SK-N-SH treated with all-trans-retinoic acid at 6 μM for 48 hours (cell line): ENCODE data around the gene METTL3.

ENCODE experiments used
- ATAC-seq: fragments of 200-7000 bp; cut with Tn5 transposase; 3 replicates; pipeline ENCODE4 v1.9.1; 2020; ENCODE audit warnings: mild to moderate bottlenecking, moderate library complexity
- ARNTL ChIP-seq: fragments of 450-650 bp; formaldehyde crosslinking; IDR thresholded peaks from 2 replicates; pipeline ENCODE4 v1.5.0; 2020; ENCODE audit warnings: low read depth, mild to moderate bottlenecking, moderate library complexity, borderline replicate concordance
- BACH2 ChIP-seq: fragments of 250-450 bp; sonication (Bioruptor Pico); IDR thresholded peaks from 2 replicates; pipeline ENCODE4 v1.9.0; 2021; ENCODE audit warnings: mild to moderate bottlenecking, borderline replicate concordance
- CSDC2 ChIP-seq: fragments of 250-450 bp; sonication (Bioruptor Pico); IDR thresholded peaks from 2 replicates; pipeline ENCODE4 v1.5.0; 2020; ENCODE audit warnings: mild to moderate bottlenecking, moderate library complexity
- ESRRG ChIP-seq: fragments of 250-450 bp; sonication (Bioruptor Pico); IDR thresholded peaks from 2 replicates; pipeline ENCODE4 v1.6.1; 2021; ENCODE audit warnings: mild to moderate bottlenecking
- GLIS3 ChIP-seq: fragments of 250-450 bp; sonication (Bioruptor Pico); IDR thresholded peaks from 2 replicates; pipeline ENCODE4 v1.5.0; 2020; ENCODE audit warnings: mild to moderate bottlenecking, moderate library complexity
- ISL1 ChIP-seq: fragments of 250-450 bp; sonication (Bioruptor Pico); IDR thresholded peaks from 2 replicates; pipeline ENCODE4 v2.1.2; 2022; ENCODE audit warnings: mild to moderate bottlenecking, moderate library complexity
- OSR1 ChIP-seq: fragments of 250-450 bp; sonication (Bioruptor Pico); IDR thresholded peaks from 2 replicates; pipeline ENCODE4 v1.8.0; 2022; ENCODE audit warnings: moderate library complexity, mild to moderate bottlenecking, inconsistent platforms
- PPARA ChIP-seq: fragments of 250-450 bp; sonication (Bioruptor Pico); IDR thresholded peaks from 2 replicates; pipeline ENCODE4 v1.5.0; 2020; ENCODE audit warnings: mild to moderate bottlenecking, borderline replicate concordance
- RARB ChIP-seq: fragments of 250-450 bp; sonication (Bioruptor Pico); IDR thresholded peaks from 2 replicates; pipeline ENCODE4 v1.8.0; 2021; ENCODE audit warnings: mild to moderate bottlenecking, moderate library complexity
- SNAI2 ChIP-seq: fragments of 250-450 bp; sonication (Bioruptor Pico); IDR thresholded peaks from 2 replicates; pipeline ENCODE4 v1.5.0; 2020; ENCODE audit warnings: mild to moderate bottlenecking, moderate library complexity
- TOX ChIP-seq: fragments of 250-450 bp; sonication (Bioruptor Pico); IDR thresholded peaks from 2 replicates; pipeline ENCODE4 v1.8.0; 2021; ENCODE audit warnings: mild to moderate bottlenecking, moderate library complexity, borderline replicate concordance
- ZFP3 ChIP-seq: fragments of 250-450 bp; sonication (Bioruptor Pico); IDR thresholded peaks from 2 replicates; pipeline ENCODE4 v1.5.0; 2020; ENCODE audit warnings: mild to moderate bottlenecking, moderate library complexity
- ZFP30 ChIP-seq: fragments of 450-650 bp; formaldehyde crosslinking; IDR thresholded peaks from 2 replicates; pipeline ENCODE4 v1.5.0; 2022; ENCODE audit warnings: mild to moderate bottlenecking, moderate library complexity
- ZNF565 ChIP-seq: fragments of 450-650 bp; formaldehyde crosslinking; conservative IDR thresholded peaks from 2 replicates; pipeline ENCODE4 v1.5.0; 2020; ENCODE audit warnings: low read depth, mild to moderate bottlenecking, moderate library complexity
- ZNF70 ChIP-seq: fragments of 450-650 bp; formaldehyde crosslinking; IDR thresholded peaks from 2 replicates; pipeline ENCODE4 v1.5.0; 2020; ENCODE audit warnings: mild to moderate bottlenecking, moderate library complexity
- ZNF8 ChIP-seq: fragments of 450-650 bp; formaldehyde crosslinking; IDR thresholded peaks from 2 replicates; pipeline ENCODE4 v1.5.0; 2020; ENCODE audit warnings: mild to moderate bottlenecking, moderate library complexity
- TF ChIP-seq, protein P1 (sequence below): fragments of 250-450 bp; sonication (Bioruptor Pico); IDR thresholded peaks from 2 replicates; pipeline ENCODE4 v1.5.0; 2020; ENCODE audit warnings: mild to moderate bottlenecking, moderate library complexity
- TF ChIP-seq, protein P2 (sequence below): fragments of 250-450 bp; sonication (Bioruptor Pico); IDR thresholded peaks from 2 replicates; pipeline ENCODE4 v1.5.1; 2021; ENCODE audit warnings: mild to moderate bottlenecking, moderate library complexity
- TF ChIP-seq, protein P3 (sequence below): fragments of 250-450 bp; sonication (Bioruptor Pico); IDR thresholded peaks from 2 replicates; pipeline ENCODE4 v1.8.0; 2021; ENCODE audit warnings: low read depth, mild to moderate bottlenecking, moderate library complexity, borderline replicate concordance

METTL3 gene

DNA sequence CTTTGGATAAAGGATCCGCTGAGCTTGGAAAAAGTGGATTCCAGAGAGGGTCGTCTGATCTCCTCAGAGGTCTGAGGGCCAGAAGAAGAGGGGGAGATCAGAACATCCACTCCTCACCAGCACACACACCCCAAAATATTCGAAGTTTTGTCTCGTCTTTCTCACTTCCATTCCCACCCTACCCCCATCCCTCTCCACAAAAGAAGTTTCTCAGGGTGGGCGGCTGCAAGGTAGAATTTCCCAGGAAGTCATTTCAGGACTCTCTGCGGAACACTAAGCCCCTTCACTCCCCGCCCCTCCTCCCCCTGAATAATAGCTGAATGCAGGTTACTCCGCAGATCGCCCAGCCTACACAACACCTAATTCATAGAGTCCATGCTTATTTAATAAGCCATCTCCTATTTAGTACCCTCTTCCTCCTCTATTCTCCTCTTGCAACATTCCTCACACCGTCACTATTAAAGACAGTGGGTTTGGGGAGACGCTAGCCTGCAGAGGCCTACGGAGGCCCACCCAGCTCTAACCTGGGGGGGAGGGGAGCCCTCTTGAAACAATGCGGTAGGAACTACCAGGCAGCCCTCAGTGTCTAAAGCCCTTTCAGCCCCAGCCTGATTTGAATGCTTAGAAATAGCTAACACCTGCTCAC, 15.7 kb upstream of the METTL3 start:
- no peak for ATAC-seq
- TF ChIP-seq, protein P1, sequence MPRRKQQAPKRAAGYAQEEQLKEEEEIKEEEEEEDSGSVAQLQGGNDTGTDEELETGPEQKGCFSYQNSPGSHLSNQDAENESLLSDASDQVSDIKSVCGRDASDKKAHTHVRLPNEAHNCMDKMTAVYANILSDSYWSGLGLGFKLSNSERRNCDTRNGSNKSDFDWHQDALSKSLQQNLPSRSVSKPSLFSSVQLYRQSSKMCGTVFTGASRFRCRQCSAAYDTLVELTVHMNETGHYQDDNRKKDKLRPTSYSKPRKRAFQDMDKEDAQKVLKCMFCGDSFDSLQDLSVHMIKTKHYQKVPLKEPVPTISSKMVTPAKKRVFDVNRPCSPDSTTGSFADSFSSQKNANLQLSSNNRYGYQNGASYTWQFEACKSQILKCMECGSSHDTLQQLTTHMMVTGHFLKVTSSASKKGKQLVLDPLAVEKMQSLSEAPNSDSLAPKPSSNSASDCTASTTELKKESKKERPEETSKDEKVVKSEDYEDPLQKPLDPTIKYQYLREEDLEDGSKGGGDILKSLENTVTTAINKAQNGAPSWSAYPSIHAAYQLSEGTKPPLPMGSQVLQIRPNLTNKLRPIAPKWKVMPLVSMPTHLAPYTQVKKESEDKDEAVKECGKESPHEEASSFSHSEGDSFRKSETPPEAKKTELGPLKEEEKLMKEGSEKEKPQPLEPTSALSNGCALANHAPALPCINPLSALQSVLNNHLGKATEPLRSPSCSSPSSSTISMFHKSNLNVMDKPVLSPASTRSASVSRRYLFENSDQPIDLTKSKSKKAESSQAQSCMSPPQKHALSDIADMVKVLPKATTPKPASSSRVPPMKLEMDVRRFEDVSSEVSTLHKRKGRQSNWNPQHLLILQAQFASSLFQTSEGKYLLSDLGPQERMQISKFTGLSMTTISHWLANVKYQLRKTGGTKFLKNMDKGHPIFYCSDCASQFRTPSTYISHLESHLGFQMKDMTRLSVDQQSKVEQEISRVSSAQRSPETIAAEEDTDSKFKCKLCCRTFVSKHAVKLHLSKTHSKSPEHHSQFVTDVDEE: no peak
- no peak for TF ChIP-seq GLIS3 (CRISPR knock-in tag)
- TF ChIP-seq, protein P2, sequence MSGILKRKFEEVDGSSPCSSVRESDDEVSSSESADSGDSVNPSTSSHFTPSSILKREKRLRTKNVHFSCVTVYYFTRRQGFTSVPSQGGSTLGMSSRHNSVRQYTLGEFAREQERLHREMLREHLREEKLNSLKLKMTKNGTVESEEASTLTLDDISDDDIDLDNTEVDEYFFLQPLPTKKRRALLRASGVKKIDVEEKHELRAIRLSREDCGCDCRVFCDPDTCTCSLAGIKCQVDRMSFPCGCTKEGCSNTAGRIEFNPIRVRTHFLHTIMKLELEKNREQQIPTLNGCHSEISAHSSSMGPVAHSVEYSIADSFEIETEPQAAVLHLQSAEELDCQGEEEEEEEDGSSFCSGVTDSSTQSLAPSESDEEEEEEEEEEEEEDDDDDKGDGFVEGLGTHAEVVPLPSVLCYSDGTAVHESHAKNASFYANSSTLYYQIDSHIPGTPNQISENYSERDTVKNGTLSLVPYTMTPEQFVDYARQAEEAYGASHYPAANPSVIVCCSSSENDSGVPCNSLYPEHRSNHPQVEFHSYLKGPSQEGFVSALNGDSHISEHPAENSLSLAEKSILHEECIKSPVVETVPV (CRISPR knock-in tag): no peak
- no peak for TF ChIP-seq TOX (CRISPR knock-in tag)
- TF ChIP-seq ZNF70 (CRISPR knock-in tag): no peak
- no peak for TF ChIP-seq PPARA (CRISPR knock-in tag)
- TF ChIP-seq, protein P3, sequence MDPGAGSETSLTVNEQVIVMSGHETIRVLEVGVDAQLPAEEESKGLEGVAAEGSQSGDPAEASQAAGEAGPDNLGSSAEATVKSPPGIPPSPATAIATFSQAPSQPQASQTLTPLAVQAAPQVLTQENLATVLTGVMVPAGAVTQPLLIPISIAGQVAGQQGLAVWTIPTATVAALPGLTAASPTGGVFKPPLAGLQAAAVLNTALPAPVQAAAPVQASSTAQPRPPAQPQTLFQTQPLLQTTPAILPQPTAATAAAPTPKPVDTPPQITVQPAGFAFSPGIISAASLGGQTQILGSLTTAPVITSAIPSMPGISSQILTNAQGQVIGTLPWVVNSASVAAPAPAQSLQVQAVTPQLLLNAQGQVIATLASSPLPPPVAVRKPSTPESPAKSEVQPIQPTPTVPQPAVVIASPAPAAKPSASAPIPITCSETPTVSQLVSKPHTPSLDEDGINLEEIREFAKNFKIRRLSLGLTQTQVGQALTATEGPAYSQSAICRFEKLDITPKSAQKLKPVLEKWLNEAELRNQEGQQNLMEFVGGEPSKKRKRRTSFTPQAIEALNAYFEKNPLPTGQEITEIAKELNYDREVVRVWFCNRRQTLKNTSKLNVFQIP (CRISPR knock-in tag): no peak

DNA sequence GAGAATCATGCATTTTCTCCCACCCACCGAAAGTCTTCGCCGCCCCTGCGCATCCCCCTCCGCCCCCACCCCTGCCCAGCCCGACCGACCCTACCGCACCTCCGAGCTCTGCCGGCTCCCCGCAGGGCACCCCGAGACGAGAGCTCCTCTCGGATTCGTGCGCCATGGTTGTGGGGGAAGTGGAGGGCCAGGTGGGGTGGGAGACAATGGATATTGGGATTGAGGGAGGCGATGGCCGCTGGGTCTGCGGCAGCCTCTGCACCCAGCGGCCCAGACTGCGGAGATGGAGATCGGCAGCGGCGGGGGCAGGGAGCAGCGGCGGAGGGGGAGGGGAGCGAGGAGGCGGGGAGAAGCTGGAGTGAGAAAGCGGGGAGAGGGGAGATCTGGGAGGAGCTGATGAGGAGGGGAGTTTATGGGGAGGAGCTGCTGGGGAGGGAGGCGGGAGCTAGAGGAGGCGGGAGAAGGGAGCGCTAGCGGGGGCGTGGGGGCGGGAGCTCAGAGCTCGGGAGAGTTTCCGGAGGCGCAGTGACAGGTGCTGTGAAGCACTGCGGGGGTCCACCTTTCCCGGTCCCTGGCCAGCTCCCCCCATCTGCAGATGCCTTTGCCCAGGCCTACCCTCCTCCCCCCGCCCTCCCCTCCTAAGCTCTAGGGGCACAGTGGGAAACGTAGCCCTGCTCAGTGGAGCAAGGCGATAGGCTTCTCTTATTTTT, 15.0 kb upstream of the METTL3 start, which contains the start of gene SALL2:
TSS of gene SALL2 (minus strand) at position 385 of the 710 bp plus-strand sequence. CDS start at position 166, 219 bp downstream.
- peak; percentile 95 for ATAC-seq
- TF ChIP-seq SNAI2 (CRISPR knock-in tag) (no peak), GLIS3 (CRISPR knock-in tag) (no peak), ISL1 (CRISPR knock-in tag) (no peak), ESRRG (CRISPR knock-in tag) (no peak), ZNF8 (CRISPR knock-in tag) (no peak)
- TF ChIP-seq, protein P1: no peak

DNA sequence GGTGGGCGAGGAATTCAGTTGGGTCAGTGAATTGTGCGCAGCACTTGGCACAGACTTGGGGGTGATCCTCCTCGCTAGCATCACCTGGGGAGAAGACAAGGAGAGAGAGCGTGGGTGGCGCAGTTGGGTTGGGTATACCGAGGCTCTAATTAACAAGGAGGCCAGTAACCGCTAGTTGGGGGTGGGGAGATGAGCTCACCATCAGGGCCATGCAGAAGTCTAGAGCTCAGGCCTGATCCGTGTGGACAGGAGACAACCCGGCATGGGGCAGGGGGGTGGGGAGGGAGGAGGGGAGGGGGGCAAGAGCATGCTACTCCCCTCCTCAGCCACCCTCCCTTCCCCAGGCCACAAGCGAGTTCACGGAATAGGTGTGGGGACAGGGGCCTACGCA, 14.4 kb upstream of the METTL3 start:
- peak; percentile 57 for ATAC-seq
- no peak for TF ChIP-seq ZNF8 (CRISPR knock-in tag)
- TF ChIP-seq CSDC2 (CRISPR knock-in tag): no peak
- TF ChIP-seq SNAI2 (CRISPR knock-in tag): no peak
- TF ChIP-seq ZFP30 (CRISPR knock-in tag): no peak
- TF ChIP-seq, protein P1: no peak
- no peak for TF ChIP-seq GLIS3 (CRISPR knock-in tag)
- TF ChIP-seq, protein P2 (CRISPR knock-in tag): no peak
- TF ChIP-seq ESRRG (CRISPR knock-in tag): no peak
- TF ChIP-seq OSR1: no peak
- no peak for TF ChIP-seq ZNF565
- TF ChIP-seq BACH2 (CRISPR knock-in tag): no peak
- TF ChIP-seq ARNTL (CRISPR knock-in tag): no peak
- TF ChIP-seq, protein P3 (CRISPR knock-in tag): no peak
- TF ChIP-seq ISL1 (CRISPR knock-in tag): no peak
- no peak for TF ChIP-seq ZFP3 (CRISPR knock-in tag)
- no peak for TF ChIP-seq RARB (CRISPR knock-in tag)
